HepG2 (cell line): ENCODE measurements around the gene SLC13A3. TPM values are rescaled to one million over a fixed set of nuclear protein-coding genes. Genes with fewer than 3 reads are reported as not detected.

Experiments
- ARID2 ChIP-seq: sonication (generic); formaldehyde crosslinking; IDR thresholded peaks from 2 replicates; pipeline ENCODE4 v1.8.1; 2022; ENCODE audit warnings: mild to moderate bottlenecking, missing genetic modification reagents, borderline replicate concordance
- BCL6 ChIP-seq: IDR thresholded peaks from 2 replicates; pipeline ENCODE4 v1.6.1; 2016; ENCODE audit warnings: missing genetic modification reagents, missing compliant biosample characterization
- CEBPB ChIP-seq: IDR thresholded peaks from 2 replicates; pipeline ENCODE4 v1.6.1; 2011; ENCODE audit warnings: low read depth, low read length, improper control_type of control experiment, borderline replicate concordance
- CTCF ChIP-seq: sonication (generic); formaldehyde crosslinking; IDR thresholded peaks from 2 replicates; pipeline ENCODE4 v1.5.0; 2020; ENCODE audit warnings: mild to moderate bottlenecking, missing genetic modification reagents, moderate library complexity
- ELF3 ChIP-seq: IDR thresholded peaks from 2 replicates; pipeline ENCODE4 v1.6.1; 2016; ENCODE audit warnings: missing genetic modification reagents, missing compliant biosample characterization
- FOXA3 ChIP-seq: IDR thresholded peaks from 2 replicates; pipeline ENCODE4 v1.6.1; 2016; ENCODE audit warnings: missing genetic modification reagents, missing compliant biosample characterization
- HCFC1 ChIP-seq: fragments of 150-350 bp; IDR thresholded peaks from 2 replicates; pipeline ENCODE4 v1.6.1; 2014; ENCODE audit warnings: low read depth, low read length
- HDAC1 ChIP-seq: sonication (generic); formaldehyde crosslinking; IDR thresholded peaks from 2 replicates; pipeline ENCODE4 v1.5.1; 2020; ENCODE audit warnings: mild to moderate bottlenecking, missing genetic modification reagents
- HOXA3 ChIP-seq: sonication (generic); formaldehyde crosslinking; IDR thresholded peaks from 2 replicates; pipeline ENCODE4 v1.5.0; 2020; ENCODE audit warnings: missing genetic modification reagents
- KLF6 ChIP-seq: IDR thresholded peaks from 2 replicates; pipeline ENCODE4 v1.8.0; 2016; ENCODE audit warnings: missing biosample characterization, missing genetic modification reagents
- MIXL1 ChIP-seq: IDR thresholded peaks from 2 replicates; pipeline ENCODE4 v1.6.1; 2016
- NR2F1 ChIP-seq, 2 experiments: fragments of 450-650 bp in 1 of 2; formaldehyde crosslinking in 1 of 2; IDR thresholded peaks; 2 replicates each; pipeline versions ENCODE4 v1.5.0 to v1.6.1; 2016 to 2020; ENCODE audit warnings: mild to moderate bottlenecking in 1 of 2, missing compliant biosample characterization in 1 of 2, missing genetic modification reagents in 1 of 2, moderate library complexity in 1 of 2
- POGZ ChIP-seq: sonication (generic); formaldehyde crosslinking; IDR thresholded peaks from 2 replicates; pipeline ENCODE4 v1.4.0; 2020; ENCODE audit warnings: mild to moderate bottlenecking, missing genetic modification reagents
- RARA ChIP-seq: IDR thresholded peaks from 2 replicates; pipeline ENCODE4 v1.6.1; 2016; ENCODE audit warnings: missing genetic modification reagents, missing compliant biosample characterization
- SIX4 ChIP-seq: sonication (generic); formaldehyde crosslinking; IDR thresholded peaks from 2 replicates; pipeline ENCODE4 v1.4.0; 2020; ENCODE audit warnings: missing genetic modification reagents
- SMAD3 ChIP-seq: sonication (generic); formaldehyde crosslinking; IDR thresholded peaks from 2 replicates; pipeline ENCODE4 v1.4.0; 2020; ENCODE audit warnings: missing genetic modification reagents
- SNAPC2 ChIP-seq: sonication (generic); formaldehyde crosslinking; IDR thresholded peaks from 2 replicates; pipeline ENCODE4 v1.8.1; 2022; ENCODE audit warnings: mild to moderate bottlenecking, missing genetic modification reagents
- SOX13 ChIP-seq, 3 experiments: fragments of 450-650 bp in 1 of 3; sonication (generic) in 1 of 3; formaldehyde crosslinking in 1 of 3; IDR thresholded peaks in 2 of 3; conservative IDR thresholded peaks in 1 of 3; 2 replicates each; pipeline versions ENCODE4 v1.5.0 to v1.6.1; 2016 to 2020; ENCODE audit warnings: antibody characterized with exemption in 1 of 3, mild to moderate bottlenecking in 1 of 3, missing compliant biosample characterization in 1 of 3, missing genetic modification reagents in 1 of 3, moderate library complexity in 1 of 3
- TBL1XR1 ChIP-seq: fragments of 150-350 bp; IDR thresholded peaks from 2 replicates; pipeline ENCODE4 v1.6.1; 2014; ENCODE audit warnings: borderline replicate concordance, low read length; ENCODE audit not compliant: partially characterized antibody
- ZBTB21 ChIP-seq: sonication (generic); formaldehyde crosslinking; IDR thresholded peaks from 2 replicates; pipeline ENCODE4 v1.4.0; 2020; ENCODE audit warnings: missing genetic modification reagents
- ZFP62 ChIP-seq: sonication (generic); formaldehyde crosslinking; IDR thresholded peaks from 2 replicates; pipeline ENCODE4 v1.4.0; 2020; ENCODE audit warnings: missing genetic modification reagents
- ZHX2 ChIP-seq, 2 experiments: sonication (generic) in 1 of 2; formaldehyde crosslinking in 1 of 2; IDR thresholded peaks; 2 replicates each; pipeline versions ENCODE4 v1.6.1 to v1.9.0; 2014 to 2022; ENCODE audit warnings: antibody characterized with exemption in 1 of 2, borderline replicate concordance in 1 of 2, inconsistent platforms in 1 of 2, low read depth in 1 of 2, missing genetic modification reagents in 1 of 2
- ZNF564 ChIP-seq: sonication (generic); formaldehyde crosslinking; IDR thresholded peaks from 2 replicates; pipeline ENCODE4 v1.8.1; 2023; ENCODE audit warnings: mild to moderate bottlenecking, missing genetic modification reagents
- polyA plus RNA-seq, 8 experiments: library from polyadenylated mRNA; depleted of rRNA in 3 of 8; stranded (reverse) in 7 of 8; unstranded in 1 of 8; fragments of >200 nt; fragmentation: Illumina TruSeq in 4 of 8; extraction: Trizol in 4 of 8; gene quantifications; 2 replicates each; pipeline versions ENCODE4 v1.2.1 to v1.2.3, GENCODE V29; 2011 to 2016; ENCODE audit warnings: low read depth in 4 of 8, missing spikeins in 1 of 8, mixed read lengths in 1 of 8; ENCODE audit not compliant: insufficient read depth in 1 of 8
- total RNA-seq, 5 experiments: library from RNA; depleted of rRNA; stranded (reverse); fragments of >200 nt; fragmentation: Illumina TruSeq; extraction: Trizol; gene quantifications; 2 replicates each; pipeline ENCODE4 v1.2.3, GENCODE V29; 2016; ENCODE audit warnings: low read depth in 1 of 5

SLC13A3 gene
- total and polyA plus RNA-seq, 2 of the 13 experiments (the other 11 are each of a cell fraction or from before 2014, with no cell fraction given): 66.5 to 76.0 TPM

DNA sequence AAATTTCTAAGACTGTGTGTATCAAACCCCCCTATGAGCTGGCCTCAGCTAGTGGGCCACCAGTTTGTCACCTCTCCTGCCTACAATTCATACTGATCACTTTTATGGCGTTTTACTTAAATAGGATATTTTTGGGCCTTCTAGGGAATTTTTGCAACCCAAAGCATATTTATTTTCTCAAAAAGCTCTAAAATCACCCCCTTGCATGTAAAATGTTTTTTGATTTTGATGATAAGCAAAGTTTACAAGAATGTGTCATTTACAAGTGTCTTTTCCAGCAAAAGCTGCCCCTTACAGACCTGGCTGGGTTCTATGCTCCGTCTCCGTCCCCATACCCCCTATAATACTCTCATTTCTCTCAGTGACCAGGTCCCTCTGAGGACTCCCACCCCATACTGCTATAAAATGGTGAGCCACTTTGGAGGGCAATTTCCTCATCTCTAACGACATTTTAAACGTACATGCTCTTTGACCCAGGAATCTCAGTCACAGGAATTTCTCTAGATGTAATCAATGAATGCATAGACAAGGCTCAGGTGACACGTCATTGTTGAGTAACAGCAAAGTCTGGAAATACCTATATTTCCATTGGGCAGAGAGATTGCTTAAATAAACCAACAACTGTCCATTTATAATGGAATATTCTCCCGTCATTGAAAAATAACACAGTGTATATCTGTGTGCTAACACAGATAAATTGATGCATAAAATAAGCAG is 86.9 kb downstream of the SLC13A3 start (continued):
- TF ChIP-seq ZHX2 (IDR thresholded peaks at IDR 0.05; ENCODE audit: low read depth) (peak; percentile 74; the same call in 1 of the 2 replicates), ZHX2 (CRISPR knock-in tag; IDR thresholded peaks at IDR 0.05; ENCODE audit: borderline replicate concordance) (no peak), NR2F1 (CRISPR knock-in tag; IDR thresholded peaks at IDR 0.05) (peak in 1 of 2 experiments; percentile 69; a peak in 2 of 4 replicates), HOXA3 (peak; percentile 65), TBL1XR1 (peak; percentile 83), RARA (CRISPR knock-in tag) (peak; percentile 68), ZBTB21 (peak; percentile 94), FOXA3 (CRISPR knock-in tag) (peak; percentile 65), MIXL1 (0 out of 2 replicates have a peak, but pooled peaks have one; percentile 10), HCFC1 (no peak), ZFP62 (CRISPR knock-in tag) (no peak), BCL6 (CRISPR knock-in tag) (peak; percentile 89), ELF3 (CRISPR knock-in tag) (peak; percentile 74), SNAPC2 (CRISPR knock-in tag) (peak; percentile 57; the same call in 1 of the 2 replicates), SIX4 (CRISPR knock-in tag) (peak; percentile 13; the same call in 1 of the 2 replicates), CEBPB (peak; percentile 86), HDAC1 (CRISPR knock-in tag) (no peak), SMAD3 (CRISPR knock-in tag) (0 out of 2 replicates have a peak, but pooled peaks have one; percentile 24), SOX13 (IDR thresholded peaks at IDR 0.05) (no peak), SOX13 (CRISPR knock-in tag; conservative IDR thresholded peaks at IDR 0.05 in 1 of 2, IDR thresholded peaks at IDR 0.05 in 1 of 2) (peak in 1 of 2 experiments; percentile 75; a peak in 2 of 4 replicates), ARID2 (peak; percentile 55; the same call in 1 of the 2 replicates), KLF6 (0 out of 2 replicates have a peak, but pooled peaks have one; percentile 30), ZNF564 (CRISPR knock-in tag) (no peak), CTCF (CRISPR knock-in tag) (0 out of 2 replicates have a peak, but pooled peaks have one; percentile 7), POGZ (CRISPR knock-in tag) (peak; percentile 75)
